Upper lobe of left lung (tissue), 6 donors: ENCODE measurements around the gene MYLIP. TPM values are rescaled to one million over a fixed set of nuclear protein-coding genes. Genes with fewer than 3 reads are reported as not detected.

ENCODE experiments used
- ATAC-seq, 2 donors: fragments of 200-7000 bp; cut with Tn5 transposase; one replicate each; pipeline ENCODE4 v1.9.1; 2022; ENCODE audit warnings: mild to moderate bottlenecking in 2 of 2, moderate library complexity in 2 of 2; ENCODE audit not compliant: low FRiP score in 2 of 2
- DNase-seq, 2 donors: peaks; one replicate each; pipeline ENCODE4 v3.0.0-alpha.2; 2019 to 2020
- H3K27ac ChIP-seq, 4 donors: fragments of 200-600 bp; sonication (generic); one replicate each; pipeline ENCODE4 v1.5.1; 2016 to 2019
- H3K27me3 ChIP-seq, 4 donors: fragments of 200-600 bp; sonication (generic); one replicate each; pipeline ENCODE4 v1.5.1; 2017 to 2019
- H3K36me3 ChIP-seq, 4 donors: fragments of 200-600 bp; sonication (generic); one replicate each; pipeline ENCODE4 v1.5.1; 2016 to 2019
- H3K4me1 ChIP-seq, 4 donors: fragments of 200-600 bp; sonication (generic); one replicate each; pipeline ENCODE4 v1.5.1; 2018 to 2019
- H3K4me3 ChIP-seq, 4 donors: fragments of 200-600 bp; sonication (generic); one replicate each; pipeline ENCODE4 v1.5.1; 2017 to 2019; ENCODE audit warnings: mild to moderate bottlenecking in 2 of 4, moderate library complexity in 1 of 4
- H3K9me3 ChIP-seq, 4 donors: fragments of 200-600 bp; sonication (generic); one replicate each; pipeline ENCODE4 v1.5.1; 2018 to 2019
- EP300 ChIP-seq, 4 donors: sonication (generic); formaldehyde crosslinking; IDR thresholded peaks; one replicate each; pipeline ENCODE4 v1.5.1; 2017; ENCODE audit warnings: antibody characterized with exemption in 4 of 4, control low read depth in 2 of 4
- POLR2A ChIP-seq, 4 donors: fragments of 450-650 bp; IDR thresholded peaks; one replicate each; pipeline ENCODE4 v1.5.1; 2016 to 2017; ENCODE audit warnings: antibody characterized with exemption in 4 of 4, mild to moderate bottlenecking in 2 of 4
- POLR2AphosphoS5 ChIP-seq, 2 donors: sonication (generic); formaldehyde crosslinking; IDR thresholded peaks; one replicate each; pipeline ENCODE4 v1.5.1; 2017; ENCODE audit warnings: antibody characterized with exemption in 2 of 2
- WGBS, 2 donors: methylation state at CpG; one replicate each; pipeline ENCODE4 v1.1.5; 2017 to 2018; 5-methylcytosine and 5-hydroxymethylcytosine counted together
- total RNA-seq, 6 donors: library from RNA; depleted of rRNA in 4 of 6; stranded (reverse); fragments of >200 nt in 4 of 6; gene quantifications; one replicate each; pipeline versions ENCODE4 v1.1.0 to v1.2.1, GENCODE V29; 2016 to 2021
- TF ChIP-seq, protein P1 (sequence below), 6 experiments: fragments of 450-650 bp in 4 of 6; fragments of 200-600 bp in 2 of 6; sonication (generic) in 2 of 6; IDR thresholded peaks; one replicate each; pipeline ENCODE4 v1.5.1; 2016 to 2019; ENCODE audit warnings: antibody characterized with exemption in 6 of 6
- donor health status: DM: no; HTN: no; CAD: no; lungs with moderate emphysema.
- donor health status: DM: no; HTN: yes; CAD: no; lungs with severe emphysema.

The MYLIP gene
- total RNA-seq, result 10 to 100 TPM; 29.9 to 95.3 (median 43.9) TPM

DNA sequence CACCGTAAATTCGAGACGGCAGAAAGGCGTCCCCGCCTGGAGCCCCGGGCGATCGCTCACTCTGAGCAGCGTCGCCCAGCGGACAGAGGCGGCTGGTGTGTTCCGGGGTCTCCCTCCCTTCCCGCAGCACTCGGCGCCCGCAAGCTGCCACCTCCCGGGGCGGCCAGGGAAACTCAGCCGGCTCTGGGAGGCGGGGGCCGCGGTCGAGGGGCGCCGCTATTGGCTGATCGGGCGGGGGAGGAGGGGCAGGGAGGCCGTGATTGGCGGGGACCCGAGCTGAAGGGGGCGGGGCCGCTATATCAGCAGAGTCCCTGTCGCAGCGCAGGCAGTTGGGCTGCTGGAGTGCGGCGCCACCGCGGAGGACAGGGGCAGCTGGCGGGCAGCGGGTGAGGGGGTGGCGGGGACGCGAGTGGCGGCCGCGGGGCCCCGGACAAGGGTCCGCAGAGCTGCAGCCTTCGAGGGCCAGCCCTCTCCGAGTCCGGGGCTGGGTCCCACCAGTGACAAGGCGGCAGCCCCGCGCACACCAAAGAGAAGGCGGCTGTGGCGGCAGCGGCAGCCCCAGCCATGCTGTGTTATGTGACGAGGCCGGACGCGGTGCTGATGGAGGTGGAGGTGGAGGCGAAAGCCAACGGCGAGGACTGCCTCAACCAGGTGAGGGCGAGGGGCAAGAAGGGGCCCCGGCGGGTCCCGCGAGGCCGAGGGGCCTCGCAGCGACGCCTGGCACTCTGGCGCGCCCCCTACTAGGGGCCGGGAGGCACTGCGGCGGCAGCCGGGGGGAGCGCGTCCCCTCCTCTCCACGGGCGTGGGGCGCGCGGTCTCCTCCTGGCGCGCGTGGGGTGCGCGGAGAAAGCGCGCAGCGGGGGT, at the start of gene MYLIP:
Gene MYLIP, plus strand, starts transcription at position 328 of the 864 bp plus-strand sequence. Its CDS starts 237 bp downstream, at position 565.
- Histone ChIP-seq H3K4me3 (peak within 1 kb of the TSS; percentile 64 to 94 (median 78)), H3K27me3 (no peaks in the 10 kb centered on the region), H3K36me3 (no peaks in the 10 kb centered on the region), H3K9me3 (no peaks in the 10 kb centered on the region), H3K4me1 (peaks cover 26 to 36% (median 29%) of the 10 kb centered on the region in 4 donors), H3K27ac (peak within 1 kb of the TSS; percentile 91 to 99 (median 96))
- ATAC-seq (peak; percentile 98), DNase-seq (peak; percentile 97 to 99)
- 0 to 1% methylated on average over 21 of the region's 95 CpGs for WGBS, 2 donors
- TF ChIP-seq, protein P1, sequence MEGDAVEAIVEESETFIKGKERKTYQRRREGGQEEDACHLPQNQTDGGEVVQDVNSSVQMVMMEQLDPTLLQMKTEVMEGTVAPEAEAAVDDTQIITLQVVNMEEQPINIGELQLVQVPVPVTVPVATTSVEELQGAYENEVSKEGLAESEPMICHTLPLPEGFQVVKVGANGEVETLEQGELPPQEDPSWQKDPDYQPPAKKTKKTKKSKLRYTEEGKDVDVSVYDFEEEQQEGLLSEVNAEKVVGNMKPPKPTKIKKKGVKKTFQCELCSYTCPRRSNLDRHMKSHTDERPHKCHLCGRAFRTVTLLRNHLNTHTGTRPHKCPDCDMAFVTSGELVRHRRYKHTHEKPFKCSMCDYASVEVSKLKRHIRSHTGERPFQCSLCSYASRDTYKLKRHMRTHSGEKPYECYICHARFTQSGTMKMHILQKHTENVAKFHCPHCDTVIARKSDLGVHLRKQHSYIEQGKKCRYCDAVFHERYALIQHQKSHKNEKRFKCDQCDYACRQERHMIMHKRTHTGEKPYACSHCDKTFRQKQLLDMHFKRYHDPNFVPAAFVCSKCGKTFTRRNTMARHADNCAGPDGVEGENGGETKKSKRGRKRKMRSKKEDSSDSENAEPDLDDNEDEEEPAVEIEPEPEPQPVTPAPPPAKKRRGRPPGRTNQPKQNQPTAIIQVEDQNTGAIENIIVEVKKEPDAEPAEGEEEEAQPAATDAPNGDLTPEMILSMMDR (IDR thresholded peaks at IDR 0.05), result peak; percentile 75 to 92 (median 86)
- peak; percentile 99 to 100 for TF ChIP-seq POLR2AphosphoS5 (IDR thresholded peaks at IDR 0.05)
- peak in 1 of 4 donors; percentile 91 for TF ChIP-seq EP300 (IDR thresholded peaks at IDR 0.05)
- peak; percentile 94 to 100 (median 100) for TF ChIP-seq POLR2A (IDR thresholded peaks at IDR 0.05)

DNA sequence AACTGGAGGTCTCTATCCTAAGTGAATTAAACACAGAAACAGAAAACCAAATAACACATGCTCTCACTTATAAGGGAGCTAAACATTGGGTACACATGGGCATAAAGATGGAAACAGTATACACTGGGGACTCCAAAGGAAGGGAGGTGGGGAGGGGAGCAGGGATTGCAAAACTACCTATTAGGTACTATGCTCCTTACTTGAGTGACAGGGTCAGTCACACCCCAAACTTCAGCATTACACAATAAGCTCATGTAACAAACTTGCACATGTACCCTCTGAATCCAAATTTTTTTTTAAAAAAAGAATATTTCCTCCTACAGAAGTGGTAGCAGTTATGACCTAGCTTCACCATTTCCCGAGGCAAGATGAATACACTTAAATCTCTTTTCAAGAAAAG, 49.5 kb upstream of the MYLIP start:
- DNase-seq (no peak), ATAC-seq (no peak)
- TF ChIP-seq EP300 (IDR thresholded peaks at IDR 0.05), result no peak
- TF ChIP-seq POLR2AphosphoS5 (IDR thresholded peaks at IDR 0.05), result no peak
- no peak for TF ChIP-seq POLR2A (IDR thresholded peaks at IDR 0.05)
- TF ChIP-seq, protein P1 (IDR thresholded peaks at IDR 0.05), result no peak
- Histone ChIP-seq H3K27ac (no peak overlapping the region), H3K9me3 (no peaks in the 10 kb centered on the region), H3K27me3 (no peaks in the 10 kb centered on the region), H3K4me1 (no peaks in the 10 kb centered on the region), H3K36me3 (no peaks in the 10 kb centered on the region), H3K4me3 (no peak overlapping the region)
- 31 to 46% methylated on average over 1 of the region's 1 CpG for WGBS, 2 donors

DNA sequence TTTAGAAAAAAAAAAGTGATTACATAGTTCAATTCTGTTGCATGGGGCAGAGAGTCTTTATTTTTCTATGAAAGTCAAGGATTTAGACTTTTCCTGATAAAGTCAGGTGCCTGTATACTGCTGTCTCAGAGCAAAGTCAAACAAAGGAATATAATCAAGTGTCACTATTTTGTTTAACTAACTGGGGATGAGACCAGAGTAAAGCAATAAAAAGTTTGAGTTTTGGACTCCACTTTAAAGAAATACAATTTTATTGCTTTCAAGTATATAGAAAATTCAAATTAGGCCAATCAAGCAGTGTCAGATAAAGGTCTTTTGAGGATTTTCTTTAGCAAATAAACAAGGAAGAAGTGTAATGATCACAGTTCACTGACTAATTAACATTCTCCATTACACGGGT, 48.7 kb upstream of the MYLIP start:
- no peaks in the 10 kb centered on the region for H3K9me3 ChIP-seq
- no peaks in the 10 kb centered on the region for H3K27me3 ChIP-seq
- no peak for TF ChIP-seq POLR2AphosphoS5 (IDR thresholded peaks at IDR 0.05)
- TF ChIP-seq EP300 (IDR thresholded peaks at IDR 0.05), result no peak
- no peak for TF ChIP-seq POLR2A (IDR thresholded peaks at IDR 0.05)
- TF ChIP-seq, protein P1 (IDR thresholded peaks at IDR 0.05), result no peak
- no peak for ATAC-seq
- no peak overlapping the region for H3K27ac ChIP-seq
- no peaks in the 10 kb centered on the region for H3K36me3 ChIP-seq
- 36 to 48% methylated on average over 1 of the region's 1 CpG for WGBS, 2 donors
- no peak for DNase-seq
- H3K4me1 ChIP-seq, result no peaks in the 10 kb centered on the region
- H3K4me3 ChIP-seq, result no peak overlapping the region

DNA sequence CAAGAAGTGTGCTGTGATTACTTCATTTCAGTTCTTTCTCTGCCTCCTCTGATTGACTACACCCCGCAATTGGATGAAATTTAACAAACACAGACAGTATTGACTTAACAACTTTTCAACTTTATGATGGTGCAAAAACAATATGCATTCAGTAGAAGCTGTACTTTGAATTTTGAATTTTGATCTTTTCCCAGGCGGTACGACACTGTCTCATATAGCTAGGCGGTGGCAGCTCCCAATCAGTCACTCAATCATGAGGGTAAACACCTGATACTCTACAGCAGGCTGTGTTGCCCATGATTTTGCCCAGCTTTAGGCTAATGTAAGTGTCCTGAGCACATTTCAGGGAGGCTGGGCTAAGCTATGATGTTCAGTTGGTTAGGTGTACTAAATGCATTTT, 47.6 kb upstream of the MYLIP start:
- no peak overlapping the region for H3K4me3 ChIP-seq
- no peaks in the 10 kb centered on the region for H3K9me3 ChIP-seq
- H3K27me3 ChIP-seq, result no peaks in the 10 kb centered on the region
- DNase-seq (no peak), ATAC-seq (no peak)
- no peak overlapping the region for H3K27ac ChIP-seq
- no peaks in the 10 kb centered on the region for H3K4me1 ChIP-seq
- WGBS, 2 donors, result 94 to 98% methylated on average over 4 of the region's 4 CpGs
- TF ChIP-seq POLR2A (IDR thresholded peaks at IDR 0.05), result no peak
- TF ChIP-seq, protein P1 (IDR thresholded peaks at IDR 0.05), result no peak
- no peak for TF ChIP-seq POLR2AphosphoS5 (IDR thresholded peaks at IDR 0.05)
- TF ChIP-seq EP300 (IDR thresholded peaks at IDR 0.05), result no peak
- no peaks in the 10 kb centered on the region for H3K36me3 ChIP-seq
